ENCODE results near the gene TMEM184B. TPM values are rescaled to one million over a fixed set of nuclear protein-coding genes. Genes with fewer than 3 reads are reported as not detected.
A peak's percentile ranks its signal among the peaks of the same experiment; 100 is the strongest.

Gene TMEM184B
- total RNA-seq, 3 donors from 2014 or later, result 30.6 to 49.5 (median 42.4) TPM

DNA sequence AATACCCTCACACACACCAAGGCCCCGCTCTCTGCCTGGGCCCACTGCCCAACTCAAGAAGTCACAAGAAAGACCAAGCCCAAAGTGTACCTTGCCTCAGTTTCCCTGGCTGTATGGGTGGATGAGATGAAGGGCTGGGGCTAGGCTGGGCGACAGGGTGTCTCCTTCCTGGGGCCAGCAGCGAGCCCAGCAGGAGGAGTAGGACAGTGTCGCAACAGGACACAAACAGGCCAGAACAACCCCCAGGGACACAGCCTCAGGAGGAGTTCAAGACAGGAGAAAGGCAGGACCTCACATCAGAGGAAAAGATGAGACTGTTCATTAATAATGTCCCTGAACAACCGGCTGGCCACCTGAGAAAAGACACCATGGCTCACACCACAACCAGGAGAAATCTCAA is 31.2 kb upstream of the TMEM184B start:
- no peak for DNase-seq (ENCODE audit: low spot score in 2 of 2)
- no peaks in the 10 kb centered on the region for H3K9me3 ChIP-seq
- no peaks in the 10 kb centered on the region for H3K27me3 ChIP-seq
- H3K4me3 ChIP-seq, result peak overlapping the region in 1 of 3 donors; percentile 8
- TF ChIP-seq POLR2A (IDR thresholded peaks at IDR 0.05), result no peak
- TF ChIP-seq POLR2AphosphoS5 (IDR thresholded peaks at IDR 0.05), result no peak
- TF ChIP-seq, protein P1, sequence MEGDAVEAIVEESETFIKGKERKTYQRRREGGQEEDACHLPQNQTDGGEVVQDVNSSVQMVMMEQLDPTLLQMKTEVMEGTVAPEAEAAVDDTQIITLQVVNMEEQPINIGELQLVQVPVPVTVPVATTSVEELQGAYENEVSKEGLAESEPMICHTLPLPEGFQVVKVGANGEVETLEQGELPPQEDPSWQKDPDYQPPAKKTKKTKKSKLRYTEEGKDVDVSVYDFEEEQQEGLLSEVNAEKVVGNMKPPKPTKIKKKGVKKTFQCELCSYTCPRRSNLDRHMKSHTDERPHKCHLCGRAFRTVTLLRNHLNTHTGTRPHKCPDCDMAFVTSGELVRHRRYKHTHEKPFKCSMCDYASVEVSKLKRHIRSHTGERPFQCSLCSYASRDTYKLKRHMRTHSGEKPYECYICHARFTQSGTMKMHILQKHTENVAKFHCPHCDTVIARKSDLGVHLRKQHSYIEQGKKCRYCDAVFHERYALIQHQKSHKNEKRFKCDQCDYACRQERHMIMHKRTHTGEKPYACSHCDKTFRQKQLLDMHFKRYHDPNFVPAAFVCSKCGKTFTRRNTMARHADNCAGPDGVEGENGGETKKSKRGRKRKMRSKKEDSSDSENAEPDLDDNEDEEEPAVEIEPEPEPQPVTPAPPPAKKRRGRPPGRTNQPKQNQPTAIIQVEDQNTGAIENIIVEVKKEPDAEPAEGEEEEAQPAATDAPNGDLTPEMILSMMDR (IDR thresholded peaks at IDR 0.05), result no peak
- H3K36me3 ChIP-seq, result peaks cover 3% of the 10 kb centered on the region
- H3K27ac ChIP-seq, result peak overlapping the region; percentile 37 to 84
- peaks cover 9 to 32% of the 10 kb centered on the region in 2 donors for H3K4me1 ChIP-seq
- intact Hi-C loops (cut with DNase I; ENCODE audit: low total_unique reads), result no loop called here

DNA sequence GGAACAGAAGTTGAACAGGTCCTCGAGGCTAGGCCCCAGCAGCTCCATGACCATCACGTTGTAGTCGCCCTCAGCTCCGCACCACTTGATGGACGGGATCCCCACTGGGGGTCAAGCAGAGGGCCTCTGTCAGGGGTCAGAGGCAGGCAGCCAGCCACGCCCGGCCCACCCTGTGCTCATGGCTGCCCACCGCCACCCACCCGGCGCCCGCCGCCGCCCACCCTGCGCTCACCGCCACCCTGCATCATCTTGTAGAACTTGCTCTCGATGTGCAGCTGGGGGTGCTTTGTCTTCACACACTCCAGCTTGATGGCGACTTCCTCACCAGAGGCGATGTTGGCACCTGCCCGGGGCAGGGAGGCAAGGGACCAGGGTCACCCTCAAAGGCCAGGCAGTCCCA is 30.1 kb upstream of the TMEM184B start:
- H3K27ac ChIP-seq, result peak overlapping the region; percentile 11 to 84
- TF ChIP-seq POLR2AphosphoS5 (IDR thresholded peaks at IDR 0.05), result no peak
- TF ChIP-seq, protein P1 (IDR thresholded peaks at IDR 0.05), result no peak
- no peak for TF ChIP-seq POLR2A (IDR thresholded peaks at IDR 0.05)
- peaks cover 1 to 37% of the 10 kb centered on the region in 2 donors for H3K4me1 ChIP-seq
- H3K27me3 ChIP-seq, result no peaks in the 10 kb centered on the region
- no peak overlapping the region for H3K4me3 ChIP-seq
- DNase-seq (ENCODE audit: low spot score in 2 of 2), result no peak
- intact Hi-C loops (cut with DNase I; ENCODE audit: low total_unique reads), result no loop called here
- H3K36me3 ChIP-seq, result peaks cover 3% of the 10 kb centered on the region
- H3K9me3 ChIP-seq, result no peaks in the 10 kb centered on the region

DNA sequence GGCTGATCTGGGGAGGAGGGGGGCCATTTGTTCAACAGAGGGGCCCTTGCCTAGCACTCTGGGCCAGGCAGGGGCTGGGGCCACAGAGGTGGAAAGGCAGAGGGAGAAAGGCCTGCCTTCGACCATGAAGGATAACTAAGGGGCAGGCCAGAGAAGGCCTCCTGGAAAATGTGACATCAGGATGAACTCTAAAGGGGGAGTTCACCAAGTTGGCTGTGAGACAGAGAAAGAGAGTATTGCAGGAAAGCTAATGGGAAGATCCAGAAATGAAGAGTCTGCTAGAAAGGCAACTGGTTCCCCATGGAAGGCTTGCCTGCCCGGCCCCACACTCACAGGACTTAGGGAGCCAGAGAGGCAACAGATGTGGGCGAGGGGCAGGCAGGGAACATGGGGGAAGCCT is 28.1 kb upstream of the TMEM184B start:
- H3K27me3 ChIP-seq, result no peaks in the 10 kb centered on the region
- no peaks in the 10 kb centered on the region for H3K9me3 ChIP-seq
- TF ChIP-seq, protein P1 (IDR thresholded peaks at IDR 0.05), result no peak
- no peak for TF ChIP-seq POLR2AphosphoS5 (IDR thresholded peaks at IDR 0.05)
- TF ChIP-seq POLR2A (IDR thresholded peaks at IDR 0.05), result no peak
- H3K27ac ChIP-seq, result peak overlapping the region; percentile 97
- peaks cover 3% of the 10 kb centered on the region for H3K36me3 ChIP-seq
- no peak overlapping the region for H3K4me3 ChIP-seq
- intact Hi-C loops (cut with DNase I; ENCODE audit: low total_unique reads), result no loop called here
- no peak for DNase-seq (ENCODE audit: low spot score in 2 of 2)
- peaks cover 0 to 31% of the 10 kb centered on the region in 2 donors for H3K4me1 ChIP-seq

DNA sequence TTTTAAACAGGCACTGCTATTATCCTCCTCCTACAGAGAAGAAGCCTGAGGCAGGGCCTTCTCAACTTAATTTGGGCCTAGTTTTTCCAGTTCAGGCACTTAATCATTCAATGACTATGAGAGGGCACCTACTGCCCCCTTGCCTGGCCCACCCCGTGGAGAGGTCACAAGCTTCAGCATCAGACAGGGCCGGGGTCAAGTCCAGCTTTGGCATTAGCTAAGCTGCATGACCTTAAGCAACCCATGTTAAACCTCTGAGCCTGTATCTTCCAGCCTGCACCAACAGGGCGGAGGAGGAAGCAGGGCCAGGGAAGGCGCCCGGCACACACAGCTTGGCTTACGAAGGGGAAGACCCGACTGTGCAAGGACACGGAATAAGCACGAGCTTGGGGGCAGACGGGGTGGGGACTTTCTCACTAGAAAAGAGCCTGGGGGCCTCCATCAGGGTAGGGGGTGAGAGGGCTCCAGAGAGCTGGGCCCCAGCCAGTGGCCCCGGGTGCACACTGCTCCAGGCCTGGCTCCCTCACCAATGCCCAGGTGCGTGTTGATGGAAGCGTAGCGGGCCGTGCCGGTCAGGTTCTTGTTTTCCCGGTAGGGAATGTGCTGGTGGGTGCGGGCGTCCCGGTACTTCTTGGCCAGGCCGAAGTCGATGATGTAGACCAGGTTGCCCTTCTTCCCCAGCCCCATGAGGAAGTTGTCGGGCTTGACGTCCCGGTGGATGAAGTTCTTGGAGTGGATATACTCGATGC is 27.6 kb upstream of the TMEM184B start:
- H3K27me3 ChIP-seq, result no peaks in the 10 kb centered on the region
- no peak for DNase-seq (ENCODE audit: low spot score in 2 of 2)
- H3K27ac ChIP-seq, result peak overlapping the region; percentile 97
- H3K4me1 ChIP-seq, result peaks cover 0 to 26% of the 10 kb centered on the region in 2 donors
- TF ChIP-seq, protein P1 (IDR thresholded peaks at IDR 0.05), result no peak
- intact Hi-C loops (cut with DNase I; ENCODE audit: low total_unique reads), result no loop called here
- no peak overlapping the region for H3K4me3 ChIP-seq
- no peaks in the 10 kb centered on the region for H3K9me3 ChIP-seq
- H3K36me3 ChIP-seq, result peaks cover 3% of the 10 kb centered on the region

DNA sequence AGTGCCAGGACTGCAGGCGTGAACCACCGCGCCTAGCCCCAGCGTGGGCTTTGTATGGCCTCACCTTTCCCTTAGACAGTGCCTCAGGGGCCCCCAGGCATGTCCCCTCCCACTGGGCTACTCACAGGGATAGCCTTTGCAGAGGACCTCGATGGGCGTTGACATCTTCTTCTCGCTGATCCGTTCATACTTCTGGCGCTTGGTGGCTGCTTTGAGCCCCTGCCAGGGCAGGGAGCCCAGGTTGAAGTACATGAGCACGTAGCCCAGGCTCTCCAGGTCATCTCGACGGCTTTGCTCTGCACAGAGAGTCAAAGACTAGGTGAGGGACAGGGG is 26.9 kb upstream of the TMEM184B start:
- no peak for DNase-seq (ENCODE audit: low spot score in 2 of 2)
- no peak for TF ChIP-seq POLR2AphosphoS5 (IDR thresholded peaks at IDR 0.05)
- TF ChIP-seq, protein P1 (IDR thresholded peaks at IDR 0.05), result no peak
- no peak for TF ChIP-seq POLR2A (IDR thresholded peaks at IDR 0.05)
- Histone ChIP-seq H3K4me3 (no peak overlapping the region), H3K27me3 (no peaks in the 10 kb centered on the region), H3K27ac (peak overlapping the region; percentile 97), H3K36me3 (peaks cover 3% of the 10 kb centered on the region), H3K4me1 (peaks cover 0 to 25% of the 10 kb centered on the region in 2 donors), H3K9me3 (no peaks in the 10 kb centered on the region)
- intact Hi-C loops (cut with DNase I; ENCODE audit: low total_unique reads), result no loop called here
